ENCODE data around the gene SLC6A3. TPM values are rescaled to one million over a fixed set of nuclear protein-coding genes. Genes with fewer than 3 reads are reported as not detected.

Gene SLC6A3
- total and polyA plus RNA-seq, 9 of the 15 experiments (the other 6 are each of a cell fraction or from before 2014, with no cell fraction given) = not detected

GRCh38 chr5:1359713-1360112 is 85.5 kb downstream of the SLC6A3 start (continued):
- TF ChIP-seq CHD7 (IDR thresholded peaks at IDR 0.05; ENCODE audit: low read depth, low read length) (no peak), CTCF (IDR thresholded peaks at IDR 0.05 in 2 of 3, conservative IDR thresholded peaks at IDR 0.05 in 1 of 3; ENCODE audit: insufficient read depth in 2 of 3, low read depth in 1 of 3, low read length in 3 of 3) (no peak), NFE2 (IDR thresholded peaks at IDR 0.05; ENCODE audit: low read depth) (no peak), BRF1 (IDR thresholded peaks at IDR 0.05; ENCODE audit: borderline replicate concordance, extremely low read depth, insufficient read length) (no peak), ELF1 (tag; IDR thresholded peaks at IDR 0.05) (no peak), POU5F1 (IDR thresholded peaks at IDR 0.05; ENCODE audit: borderline replicate concordance, low read depth, low read length, partially characterized antibody) (no peak)
